ENCODE data around the gene EID2B. TPM values are rescaled to one million over a fixed set of nuclear protein-coding genes. Genes with fewer than 3 reads are reported as not detected.

The EID2B gene
- total and polyA plus RNA-seq, 4 donors, result 2.1 to 5.2 (median 2.9) TPM

- Histone ChIP-seq H3K27me3 (ENCODE audit: control insufficient read depth in 3 of 3, insufficient read depth in 3 of 3, low read length in 2 of 3) (peaks cover 10 to 19% (median 13%) of the 10 kb centered on the region in 3 donors), H3K4me3 (no peak overlapping the region), H3K36me3 (ENCODE audit: control insufficient read depth in 4 of 4, insufficient read depth in 4 of 4, low read length in 4 of 4) (peaks cover 2 to 6% (median 5%) of the 10 kb centered on the region in 4 donors), H3K27ac (ENCODE audit: low read depth in 1 of 2, low read length in 1 of 2) (no peak overlapping the region), H3K4me1 (ENCODE audit: control insufficient read depth in 5 of 5, insufficient read depth in 5 of 5, low read length in 5 of 5) (peaks cover 0 to 6% (median 0%) of the 10 kb centered on the region in 5 donors), H3K9me3 (ENCODE audit: control insufficient read depth in 4 of 4, insufficient read depth in 3 of 4, low read length in 3 of 4) (peaks cover 0 to 5% (median 0%) of the 10 kb centered on the region in 4 donors), H3K9ac (ENCODE audit: insufficient read depth in 1 of 2, low read length in 2 of 2) (no peak overlapping the region)
- TF ChIP-seq, protein P1, sequence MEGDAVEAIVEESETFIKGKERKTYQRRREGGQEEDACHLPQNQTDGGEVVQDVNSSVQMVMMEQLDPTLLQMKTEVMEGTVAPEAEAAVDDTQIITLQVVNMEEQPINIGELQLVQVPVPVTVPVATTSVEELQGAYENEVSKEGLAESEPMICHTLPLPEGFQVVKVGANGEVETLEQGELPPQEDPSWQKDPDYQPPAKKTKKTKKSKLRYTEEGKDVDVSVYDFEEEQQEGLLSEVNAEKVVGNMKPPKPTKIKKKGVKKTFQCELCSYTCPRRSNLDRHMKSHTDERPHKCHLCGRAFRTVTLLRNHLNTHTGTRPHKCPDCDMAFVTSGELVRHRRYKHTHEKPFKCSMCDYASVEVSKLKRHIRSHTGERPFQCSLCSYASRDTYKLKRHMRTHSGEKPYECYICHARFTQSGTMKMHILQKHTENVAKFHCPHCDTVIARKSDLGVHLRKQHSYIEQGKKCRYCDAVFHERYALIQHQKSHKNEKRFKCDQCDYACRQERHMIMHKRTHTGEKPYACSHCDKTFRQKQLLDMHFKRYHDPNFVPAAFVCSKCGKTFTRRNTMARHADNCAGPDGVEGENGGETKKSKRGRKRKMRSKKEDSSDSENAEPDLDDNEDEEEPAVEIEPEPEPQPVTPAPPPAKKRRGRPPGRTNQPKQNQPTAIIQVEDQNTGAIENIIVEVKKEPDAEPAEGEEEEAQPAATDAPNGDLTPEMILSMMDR (IDR thresholded peaks at IDR 0.05; ENCODE audit: control extremely low read depth, extremely low read depth), result no peak
- DNase-seq (no peak), ATAC-seq (ENCODE audit: insufficient read depth, low FRiP score) (no peak)
- 84 to 94% methylated on average over 5 of the region's 5 CpGs for WGBS, 2 donors
These were observed 38.0 kb downstream of the EID2B start for GRCh38 chr19:39494661-39495060.

DNA sequence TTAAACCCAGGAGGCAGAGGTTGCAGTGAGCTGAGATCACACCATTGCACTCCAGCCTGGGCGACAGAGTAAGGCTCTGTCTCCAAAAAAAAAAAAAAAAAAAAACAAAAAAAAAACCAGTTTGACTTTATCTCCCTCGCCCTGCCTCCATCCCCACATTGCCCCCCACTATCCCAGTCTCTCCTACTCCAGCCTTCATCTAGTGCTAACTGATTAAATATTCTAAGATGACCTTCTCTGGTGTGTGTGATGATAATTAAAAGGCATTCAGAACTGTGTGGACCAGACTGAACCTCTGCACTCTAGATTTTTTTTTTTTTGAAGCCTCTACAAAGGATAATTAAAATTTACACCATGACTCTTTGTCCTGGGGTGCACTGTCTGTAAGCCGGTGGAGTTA is 39.9 kb downstream of the EID2B start:
- no peak overlapping the region for H3K4me3 ChIP-seq
- WGBS, 2 donors, result 83% methylated on average over 3 of the region's 3 CpGs
- no peak overlapping the region for H3K9ac ChIP-seq (ENCODE audit: insufficient read depth in 1 of 2, low read length in 2 of 2)
- ATAC-seq (ENCODE audit: insufficient read depth, low FRiP score) (no peak), DNase-seq (no peak)
- H3K27ac ChIP-seq (ENCODE audit: low read depth in 1 of 2, low read length in 1 of 2), result no peak overlapping the region
- H3K36me3 ChIP-seq (ENCODE audit: control insufficient read depth in 4 of 4, insufficient read depth in 4 of 4, low read length in 4 of 4), result peaks cover 10 to 23% (median 16%) of the 10 kb centered on the region in 4 donors
- H3K27me3 ChIP-seq (ENCODE audit: control insufficient read depth in 3 of 3, insufficient read depth in 3 of 3, low read length in 2 of 3), result peaks cover 2 to 6% (median 4%) of the 10 kb centered on the region in 3 donors
- TF ChIP-seq, protein P1 (IDR thresholded peaks at IDR 0.05; ENCODE audit: control extremely low read depth, extremely low read depth), result no peak
- no peaks in the 10 kb centered on the region for H3K9me3 ChIP-seq (ENCODE audit: control insufficient read depth in 4 of 4, insufficient read depth in 3 of 4, low read length in 3 of 4)
- H3K4me1 ChIP-seq (ENCODE audit: control insufficient read depth in 5 of 5, insufficient read depth in 5 of 5, low read length in 5 of 5), result peaks cover 0 to under 1% (median 0%) of the 10 kb centered on the region in 5 donors

GRCh38 chr19:39492225-39492624 is 40.4 kb downstream of the EID2B start:
- H3K27ac ChIP-seq (ENCODE audit: low read depth in 1 of 2, low read length in 1 of 2), result no peak overlapping the region
- H3K36me3 ChIP-seq (ENCODE audit: control insufficient read depth in 4 of 4, insufficient read depth in 4 of 4, low read length in 4 of 4), result peaks cover 10 to 25% (median 16%) of the 10 kb centered on the region in 4 donors
- DNase-seq, result no peak
- no peaks in the 10 kb centered on the region for H3K9me3 ChIP-seq (ENCODE audit: control insufficient read depth in 4 of 4, insufficient read depth in 3 of 4, low read length in 3 of 4)
- peaks cover 0 to 6% (median 3%) of the 10 kb centered on the region in 3 donors for H3K27me3 ChIP-seq (ENCODE audit: control insufficient read depth in 3 of 3, insufficient read depth in 3 of 3, low read length in 2 of 3)
- H3K4me1 ChIP-seq (ENCODE audit: control insufficient read depth in 5 of 5, insufficient read depth in 5 of 5, low read length in 5 of 5), result no peaks in the 10 kb centered on the region
- no peak overlapping the region for H3K4me3 ChIP-seq
- H3K9ac ChIP-seq (ENCODE audit: insufficient read depth in 1 of 2, low read length in 2 of 2), result no peak overlapping the region
- no peak for ATAC-seq (ENCODE audit: insufficient read depth, low FRiP score)
- WGBS, 2 donors, result 96 to 97% methylated on average over 6 of the region's 6 CpGs
- TF ChIP-seq, protein P1 (IDR thresholded peaks at IDR 0.05; ENCODE audit: control extremely low read depth, extremely low read depth), result no peak

DNA sequence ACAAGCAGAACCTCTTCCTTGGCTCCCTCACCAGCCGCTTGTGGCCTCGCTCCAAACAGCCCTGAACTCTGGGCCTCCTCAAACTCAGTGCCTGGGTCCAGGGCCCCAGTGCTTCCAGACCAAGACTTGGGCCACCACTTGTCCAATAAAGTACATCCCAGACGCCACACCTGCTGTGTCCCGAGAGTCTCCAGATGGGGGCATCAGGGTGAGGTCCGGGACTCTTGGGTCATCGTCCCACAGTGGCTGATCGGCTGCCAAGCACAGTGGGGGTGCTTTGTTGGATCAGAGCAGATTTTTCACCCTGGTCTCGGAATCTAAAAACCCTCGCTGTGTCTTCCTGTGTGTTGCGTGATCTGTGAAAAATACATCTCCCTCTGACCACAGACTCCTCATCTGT is 42.9 kb downstream of the EID2B start:
- H3K27me3 ChIP-seq (ENCODE audit: control insufficient read depth in 3 of 3, insufficient read depth in 3 of 3, low read length in 2 of 3), result no peaks in the 10 kb centered on the region
- ATAC-seq (ENCODE audit: insufficient read depth, low FRiP score), result no peak
- H3K4me1 ChIP-seq (ENCODE audit: control insufficient read depth in 5 of 5, insufficient read depth in 5 of 5, low read length in 5 of 5), result no peaks in the 10 kb centered on the region
- TF ChIP-seq, protein P1 (IDR thresholded peaks at IDR 0.05; ENCODE audit: control extremely low read depth, extremely low read depth), result no peak
- H3K36me3 ChIP-seq (ENCODE audit: control insufficient read depth in 4 of 4, insufficient read depth in 4 of 4, low read length in 4 of 4), result peaks cover 10 to 40% (median 29%) of the 10 kb centered on the region in 4 donors
- no peaks in the 10 kb centered on the region for H3K9me3 ChIP-seq (ENCODE audit: control insufficient read depth in 4 of 4, insufficient read depth in 3 of 4, low read length in 3 of 4)
- no peak overlapping the region for H3K9ac ChIP-seq (ENCODE audit: insufficient read depth in 1 of 2, low read length in 2 of 2)
- WGBS, 2 donors, result 85 to 88% methylated on average over 10 of the region's 10 CpGs
- no peak overlapping the region for H3K27ac ChIP-seq (ENCODE audit: low read depth in 1 of 2, low read length in 1 of 2)
- H3K4me3 ChIP-seq, result no peak overlapping the region
- DNase-seq, result no peak

All from lung (tissue), 12 donors.